HEK293T (cell line): ENCODE data around the gene HDAC8.

Source experiments
- ELF4 ChIP-seq: fragments of 450-650 bp; IDR thresholded peaks from 2 replicates; pipeline ENCODE4 v1.6.1; 2017; ENCODE audit warnings: antibody characterized with exemption
- FOXK2 ChIP-seq: fragments of 450-650 bp; IDR thresholded peaks from 2 replicates; pipeline ENCODE4 v1.6.1; 2016; ENCODE audit warnings: mild to moderate bottlenecking
- FOXM1 ChIP-seq: fragments of 450-650 bp; IDR thresholded peaks from 2 replicates; pipeline ENCODE4 v1.6.1; 2017; ENCODE audit warnings: mild to moderate bottlenecking, borderline replicate concordance
- NFRKB ChIP-seq: fragments of 450-650 bp; IDR thresholded peaks from 2 replicates; pipeline ENCODE4 v1.6.1; 2016; ENCODE audit warnings: mild to moderate bottlenecking, moderate library complexity

DNA sequence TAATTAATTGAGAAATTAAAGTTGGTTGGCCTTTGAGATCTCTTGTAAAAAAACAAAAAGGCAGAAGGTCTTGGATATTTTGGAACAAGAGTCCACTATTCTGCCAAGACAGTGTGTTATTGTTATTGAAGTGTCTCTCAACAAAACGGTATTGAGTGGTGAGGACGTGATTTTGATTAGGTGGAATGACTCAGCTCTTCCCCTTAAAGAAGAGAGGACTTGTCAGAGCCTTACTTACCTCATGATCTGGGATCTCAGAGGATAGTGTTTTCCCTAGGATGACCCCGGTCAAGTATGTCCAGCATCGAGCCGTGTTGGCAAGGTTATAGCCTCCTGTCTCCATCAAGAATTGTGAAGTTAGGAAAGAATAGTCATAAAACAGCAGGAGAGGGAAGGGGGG lies 110.9 kb downstream of the HDAC8 start:
- TF ChIP-seq ELF4 (no peak), NFRKB (no peak), FOXK2 (no peak), FOXM1 (no peak)
